ENCODE results near the gene SPTB. TPM values are rescaled to one million over a fixed set of nuclear protein-coding genes. Genes with fewer than 3 reads are reported as not detected.

SPTB gene
- total and polyA plus RNA-seq, 9 donors = 0.28 to 1.4 (median 0.68) TPM

- Histone ChIP-seq H3K9me3 (no peaks in the 10 kb centered on the region), H3K36me3 (peaks cover 2% of the 10 kb centered on the region), H3K27me3 (no peaks in the 10 kb centered on the region), H3K4me1 (ENCODE audit: insufficient read depth) (peaks cover 14% of the 10 kb centered on the region), H3K4me3 (no peak overlapping the region), H3K27ac (no peak overlapping the region)
- 46 to 62% (median 53%) methylated on average over 3 of the region's 3 CpGs for WGBS, 3 donors
- intact Hi-C loops (cut with DNase I) = no loop called here
- TF ChIP-seq EP300 (IDR thresholded peaks at IDR 0.05) = no peak
- peak in 2 of 5 donors; percentile 9 to 15 for DNase-seq
Measured at GRCh38 chr14:64725261-64725815, 154.4 kb downstream of the SPTB start.

- WGBS, 3 donors = 73 to 95% (median 88%) methylated on average over 1 of the region's 1 CpG
- DNase-seq = peak in 2 of 5 donors; percentile 4 to 13
- Histone ChIP-seq H3K4me1 (ENCODE audit: insufficient read depth) (peaks cover 18% of the 10 kb centered on the region), H3K36me3 (peaks cover 2% of the 10 kb centered on the region), H3K4me3 (no peak overlapping the region), H3K27ac (no peak overlapping the region), H3K9me3 (no peaks in the 10 kb centered on the region), H3K27me3 (no peaks in the 10 kb centered on the region)
- intact Hi-C loops (cut with DNase I) = no loop called here
- TF ChIP-seq, protein P1, sequence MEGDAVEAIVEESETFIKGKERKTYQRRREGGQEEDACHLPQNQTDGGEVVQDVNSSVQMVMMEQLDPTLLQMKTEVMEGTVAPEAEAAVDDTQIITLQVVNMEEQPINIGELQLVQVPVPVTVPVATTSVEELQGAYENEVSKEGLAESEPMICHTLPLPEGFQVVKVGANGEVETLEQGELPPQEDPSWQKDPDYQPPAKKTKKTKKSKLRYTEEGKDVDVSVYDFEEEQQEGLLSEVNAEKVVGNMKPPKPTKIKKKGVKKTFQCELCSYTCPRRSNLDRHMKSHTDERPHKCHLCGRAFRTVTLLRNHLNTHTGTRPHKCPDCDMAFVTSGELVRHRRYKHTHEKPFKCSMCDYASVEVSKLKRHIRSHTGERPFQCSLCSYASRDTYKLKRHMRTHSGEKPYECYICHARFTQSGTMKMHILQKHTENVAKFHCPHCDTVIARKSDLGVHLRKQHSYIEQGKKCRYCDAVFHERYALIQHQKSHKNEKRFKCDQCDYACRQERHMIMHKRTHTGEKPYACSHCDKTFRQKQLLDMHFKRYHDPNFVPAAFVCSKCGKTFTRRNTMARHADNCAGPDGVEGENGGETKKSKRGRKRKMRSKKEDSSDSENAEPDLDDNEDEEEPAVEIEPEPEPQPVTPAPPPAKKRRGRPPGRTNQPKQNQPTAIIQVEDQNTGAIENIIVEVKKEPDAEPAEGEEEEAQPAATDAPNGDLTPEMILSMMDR (IDR thresholded peaks at IDR 0.05) = no peak
- TF ChIP-seq POLR2A (IDR thresholded peaks at IDR 0.05) (no peak), EP300 (IDR thresholded peaks at IDR 0.05) (no peak)
Measured at GRCh38 chr14:64724578-64724930, 155.2 kb downstream of the SPTB start.

GRCh38 chr14:64723691-64724577 is 155.8 kb downstream of the SPTB start:
- WGBS, 3 donors = 78 to 86% (median 80%) methylated on average over 15 of the region's 15 CpGs
- Histone ChIP-seq H3K36me3 (peaks cover under 1% of the 10 kb centered on the region), H3K4me3 (no peak overlapping the region), H3K27me3 (no peaks in the 10 kb centered on the region), H3K27ac (no peak overlapping the region), H3K4me1 (ENCODE audit: insufficient read depth) (peaks cover 20% of the 10 kb centered on the region), H3K9me3 (no peaks in the 10 kb centered on the region)
- TF ChIP-seq EP300 (IDR thresholded peaks at IDR 0.05) (no peak), POLR2A (IDR thresholded peaks at IDR 0.05) (no peak)
- TF ChIP-seq, protein P1 (IDR thresholded peaks at IDR 0.05) = no peak
- intact Hi-C loops (cut with DNase I) = no loop called here
- DNase-seq = peak in 1 of 5 donors; percentile 9

- no peaks in the 10 kb centered on the region for H3K9me3 ChIP-seq
- H3K36me3 ChIP-seq = no peaks in the 10 kb centered on the region
- H3K4me1 ChIP-seq (ENCODE audit: insufficient read depth) = peaks cover 24% of the 10 kb centered on the region
- intact Hi-C loops (cut with DNase I) = no loop called here
- H3K4me3 ChIP-seq = no peak overlapping the region
- TF ChIP-seq POLR2A (IDR thresholded peaks at IDR 0.05) = no peak
- no peak for TF ChIP-seq EP300 (IDR thresholded peaks at IDR 0.05)
- TF ChIP-seq, protein P1 (IDR thresholded peaks at IDR 0.05) = no peak
- peak in 2 of 5 donors; percentile 7 to 14 for DNase-seq
- WGBS, 3 donors = 88 to 97% (median 94%) methylated on average over 5 of the region's 5 CpGs
- no peak overlapping the region for H3K27ac ChIP-seq
- no peaks in the 10 kb centered on the region for H3K27me3 ChIP-seq
Measured at GRCh38 chr14:64722842-64723447, 156.8 kb downstream of the SPTB start.
